SK-N-SH (cell line): ENCODE results near the gene FLT4. TPM values are rescaled to one million over a fixed set of nuclear protein-coding genes. Genes with fewer than 3 reads are reported as not detected.

Experiments used
- CTCF ChIA-PET: fragments of 300-600, 350-600 bp; formaldehyde crosslinking; extraction: SDS; loops from one replicate; lab custom pipeline; 2021; lab: Yijun Ruan, JAX
- POLR2A ChIA-PET: fragments of 350-600 bp; sonication (Branson Sonifier 250); formaldehyde crosslinking; extraction: SDS; loops from one replicate; lab custom pipeline; 2020; ENCODE audit warnings: antibody characterized with exemption, inconsistent platforms; lab: Yijun Ruan, JAX
- DNase-seq: peaks from one replicate; pipeline ENCODE4 v3.0.0; 2012
- H2AFZ ChIP-seq: fragments of 200-600 bp; sonication (generic); 2 replicates; pipeline ENCODE4 v1.8.1; 2016; ENCODE audit warnings: antibody characterized with exemption, mild to moderate bottlenecking, low read depth
- H3F3A ChIP-seq: fragments of 200-600 bp; sonication (generic); replicated peaks from 2 replicates; pipeline ENCODE3; 2016; ENCODE audit warnings: antibody characterized with exemption, mild to moderate bottlenecking; ENCODE audit not compliant: insufficient read depth
- H3K27ac ChIP-seq, 2 experiments: fragments of 200-500 bp in 1 of 2; fragments of 200-600 bp in 1 of 2; sonication (Bioruptor generic) in 1 of 2; sonication (generic), shearing (Covaris generic) in 1 of 2; 2 replicates each; pipeline versions ENCODE4 v1.5.1 to v1.6.1; 2014 to 2016; ENCODE audit warnings: low read depth in 2 of 2, inconsistent platforms in 1 of 2, low read length in 1 of 2, mild to moderate bottlenecking in 1 of 2, mixed read lengths in 1 of 2
- H3K27me3 ChIP-seq: fragments of 200-600 bp; sonication (generic), shearing (Covaris generic); 2 replicates; pipeline ENCODE4 v1.6.1; 2016; ENCODE audit warnings: mixed run types; ENCODE audit not compliant: insufficient read depth
- H3K36me3 ChIP-seq, 2 experiments: fragments of 200-500 bp in 1 of 2; fragments of 200-600 bp in 1 of 2; sonication (Bioruptor generic) in 1 of 2; sonication (generic) in 1 of 2; replicated peaks in 1 of 2; 2 replicates each; pipeline versions ENCODE3 to v1.5.1; 2014 to 2016; ENCODE audit warnings: low read length in 1 of 2, mild to moderate bottlenecking in 1 of 2; ENCODE audit not compliant: insufficient read depth in 2 of 2, control insufficient read depth in 1 of 2
- H3K4me1 ChIP-seq, 2 experiments: fragments of 200-500 bp in 1 of 2; fragments of 200-600 bp in 1 of 2; sonication (Bioruptor generic) in 1 of 2; sonication (generic), shearing (Covaris generic) in 1 of 2; 2 replicates each; pipeline versions ENCODE4 v1.5.1 to v1.6.1; 2014 to 2016; ENCODE audit warnings: low read depth in 1 of 2, low read length in 1 of 2, mixed run types in 1 of 2; ENCODE audit not compliant: insufficient read depth in 2 of 2, control insufficient read depth in 1 of 2
- H3K4me2 ChIP-seq: fragments of 200-600 bp; sonication (generic), shearing (Covaris generic); 2 replicates; pipeline ENCODE4 v1.6.1; 2017; ENCODE audit warnings: mixed run types
- H3K4me3 ChIP-seq, 2 experiments: fragments of 200-500 bp in 1 of 2; fragments of 200-600 bp in 1 of 2; sonication (Bioruptor generic) in 1 of 2; sonication (generic), shearing (Covaris generic) in 1 of 2; 2 replicates each; pipeline versions ENCODE4 v1.5.1 to v1.8.1; 2014 to 2016; ENCODE audit warnings: low read depth in 2 of 2, inconsistent platforms in 1 of 2, low read length in 1 of 2, mild to moderate bottlenecking in 1 of 2, mixed read lengths in 1 of 2, moderate library complexity in 1 of 2
- H3K79me2 ChIP-seq: fragments of 200-600 bp; sonication (generic); 2 replicates; pipeline ENCODE4 v1.8.1; 2017; ENCODE audit warnings: mild to moderate bottlenecking; ENCODE audit not compliant: insufficient read depth
- H3K9ac ChIP-seq: fragments of 200-600 bp; sonication (generic); 2 replicates; pipeline ENCODE4 v1.6.1; 2017; ENCODE audit warnings: mixed run types
- H3K9me2 ChIP-seq: fragments of 200-600 bp; sonication (generic); 2 replicates; pipeline ENCODE4 v1.6.1; 2017; ENCODE audit warnings: mixed run types
- H3K9me3 ChIP-seq: fragments of 200-600 bp; sonication (generic); 2 replicates; pipeline ENCODE4 v1.6.1; 2017; ENCODE audit warnings: mixed run types, mild to moderate bottlenecking, moderate library complexity
- H4K20me1 ChIP-seq: fragments of 200-600 bp; sonication (generic); 2 replicates; pipeline ENCODE4 v1.6.1; 2017; ENCODE audit warnings: mild to moderate bottlenecking, mixed run types; ENCODE audit not compliant: insufficient read depth
- CTCF ChIP-seq: fragments of 200-600 bp; sonication (generic); IDR thresholded peaks from 2 replicates; pipeline ENCODE4 v1.6.1; 2017; ENCODE audit warnings: antibody characterized with exemption, mild to moderate bottlenecking, moderate library complexity
- ELF1 ChIP-seq: IDR thresholded peaks from 2 replicates; pipeline ENCODE4 v1.4.0; 2012
- FOSL2 ChIP-seq: IDR thresholded peaks from 2 replicates; pipeline ENCODE4 v1.4.0; 2012; ENCODE audit warnings: low read depth, mild to moderate bottlenecking, moderate library complexity, borderline replicate concordance
- FOXJ3 ChIP-seq: sonication (generic); formaldehyde crosslinking; IDR thresholded peaks from 2 replicates; pipeline ENCODE4 v1.5.1; 2020; ENCODE audit warnings: mild to moderate bottlenecking, missing genetic modification reagents
- FOXM1 ChIP-seq: IDR thresholded peaks from 2 replicates; pipeline ENCODE4 v1.4.0; 2012; ENCODE audit warnings: low read depth, mild to moderate bottlenecking
- GABPA ChIP-seq: IDR thresholded peaks from 2 replicates; pipeline ENCODE4 v1.4.0; 2012; ENCODE audit warnings: low read depth, mild to moderate bottlenecking
- IRF3 ChIP-seq: fragments of 150-350 bp; IDR thresholded peaks from 2 replicates; pipeline ENCODE4 v1.6.1; 2016; ENCODE audit warnings: mild to moderate bottlenecking, low read depth, low read length
- JUND ChIP-seq: IDR thresholded peaks from 2 replicates; pipeline ENCODE4 v1.4.0; 2012
- MAX ChIP-seq: IDR thresholded peaks from 2 replicates; pipeline ENCODE4 v1.4.0; 2012; ENCODE audit warnings: low read depth
- MEF2A ChIP-seq: IDR thresholded peaks from 2 replicates; pipeline ENCODE4 v1.4.0; 2012; ENCODE audit warnings: low read depth, borderline replicate concordance
- PBX3 ChIP-seq: IDR thresholded peaks from 2 replicates; pipeline ENCODE4; 2012
- RCOR1 ChIP-seq: fragments of 150-350 bp; IDR thresholded peaks from 2 replicates; pipeline ENCODE4 v1.6.1; 2017; ENCODE audit warnings: antibody characterized with exemption, low read length
- REST ChIP-seq: IDR thresholded peaks from 2 replicates; pipeline ENCODE4 v1.6.1; 2012; ENCODE audit warnings: mild to moderate bottlenecking, low read depth, low read length, moderate library complexity
- RXRA ChIP-seq: IDR thresholded peaks from 2 replicates; pipeline ENCODE4 v1.4.0; 2012; ENCODE audit warnings: low read depth, mild to moderate bottlenecking, borderline replicate concordance
- SIN3A ChIP-seq: IDR thresholded peaks from 2 replicates; pipeline ENCODE4 v1.6.1; 2012; ENCODE audit warnings: low read depth, mild to moderate bottlenecking, low read length, moderate library complexity, borderline replicate concordance
- SMC3 ChIP-seq: IDR thresholded peaks from 2 replicates; pipeline ENCODE4 v1.6.1; 2012; ENCODE audit warnings: low read depth, low read length, improper control_type of control experiment
- USF2 ChIP-seq: fragments of 150-350 bp; IDR thresholded peaks from 2 replicates; pipeline ENCODE4 v1.6.1; 2017; ENCODE audit warnings: antibody characterized with exemption, low read length, low read depth, borderline replicate concordance
- YY1 ChIP-seq: IDR thresholded peaks from 2 replicates; pipeline ENCODE4 v1.4.0; 2012; ENCODE audit warnings: low read depth, mild to moderate bottlenecking
- ZBTB33 ChIP-seq: IDR thresholded peaks from 2 replicates; pipeline ENCODE4 v1.4.0; 2012; ENCODE audit warnings: low read depth, borderline replicate concordance
- WGBS: methylation state at CpG from one replicate; pipeline ENCODE4 v1.1.6; 2017; ENCODE audit warnings: low lambda C conversion rate; 5-methylcytosine and 5-hydroxymethylcytosine counted together
- polyA plus RNA-seq, 3 experiments: library from polyadenylated mRNA; depleted of rRNA; stranded (reverse); fragments of >200 nt; gene quantifications; 2 replicates each; pipeline ENCODE4 v1.2.3, GENCODE V29; 2012

Gene FLT4
- polyA plus RNA-seq, 1 of the 3 experiments (the other 2 are of a cell fraction), result 0.05 TPM

GRCh38 chr5:180593446-180594206 lies 55.8 kb downstream of the FLT4 start:
- Histone ChIP-seq H3K36me3 (no peaks in the 10 kb centered on the region), H3K9ac (no peak overlapping the region), H3K79me2 (no peaks in the 10 kb centered on the region), H3K9me2 (no peaks in the 10 kb centered on the region), H3K4me3 (no peak overlapping the region), H3K4me1 (no peaks in the 10 kb centered on the region)
- POLR2A ChIA-PET, result no interaction called here
- TF ChIP-seq GABPA (no peak), CTCF (no peak), FOXM1 (no peak), RXRA (no peak), MEF2A (no peak), SMC3 (no peak), FOXJ3 (no peak), PBX3 (no peak), MAX (no peak), IRF3 (no peak), RCOR1 (no peak), YY1 (no peak), SIN3A (no peak), FOSL2 (no peak), REST (no peak), JUND (no peak), ZBTB33 (no peak), USF2 (no peak), ELF1 (no peak)
- TF ChIP-seq, all 33 proteins: peak for 0
- no peaks in the 10 kb centered on the region for H4K20me1 ChIP-seq
- no peak overlapping the region for H3K4me2 ChIP-seq
- H3K9me3 ChIP-seq, result no peaks in the 10 kb centered on the region
- CTCF ChIA-PET, result interaction anchor here (0.6 to 5.4 kb wide), 2 partner anchors 12 to 13 kb away, joined by 3 to 21 read pairs; no protein-coding TSS in a partner anchor
- no peak overlapping the region for H2AFZ ChIP-seq
- peak; percentile 13 for DNase-seq
- 56% methylated on average over 13 of the region's 19 CpGs for WGBS
- H3K27me3 ChIP-seq, result peaks cover 48% of the 10 kb centered on the region; the same call in 1 of the 2 replicates
- H3K27ac ChIP-seq, result no peak overlapping the region
- no peaks in the 10 kb centered on the region for H3F3A ChIP-seq
